ENCODE results near the gene SPIN1.

DNA sequence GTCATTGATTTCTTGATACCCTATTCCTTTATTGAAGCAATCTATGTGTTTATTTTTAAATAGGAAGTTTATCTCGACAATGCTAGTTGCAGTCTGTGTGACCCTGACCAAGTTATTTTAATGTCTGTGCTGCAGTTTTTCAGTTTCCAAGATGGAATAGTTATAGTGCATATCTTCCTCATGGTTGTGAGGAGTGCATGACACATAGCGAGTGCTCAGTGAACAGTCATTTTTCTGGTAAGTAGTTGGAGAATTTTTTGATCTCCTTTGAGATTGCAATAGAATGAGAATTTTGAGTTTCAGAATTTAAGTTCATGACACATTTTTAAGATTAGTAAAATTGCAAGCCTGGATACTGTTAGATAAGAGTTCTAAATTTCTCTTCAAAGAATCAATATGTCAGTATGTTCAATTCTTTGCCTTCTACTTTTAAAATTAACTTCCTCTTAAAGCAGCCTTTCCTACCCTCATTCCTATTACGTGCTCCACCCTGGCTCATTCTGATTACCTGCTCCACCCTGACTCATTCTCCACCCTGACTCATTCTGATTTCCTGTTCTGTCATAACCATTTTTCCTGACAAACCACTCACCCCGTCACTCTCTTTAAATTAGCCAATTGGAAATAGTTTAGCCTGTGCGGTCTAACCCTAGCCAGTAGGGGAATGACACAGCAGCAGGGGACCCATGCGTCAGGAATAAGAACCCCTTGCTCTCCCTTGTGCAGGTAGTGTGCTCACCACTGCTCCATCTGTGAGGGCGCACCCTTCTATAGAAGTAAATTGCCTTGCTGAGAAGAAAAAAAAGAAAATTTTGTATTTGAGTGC lies 30.7 kb downstream of the SPIN1 start:
- TF ChIP-seq EZH2 (IDR thresholded peaks at IDR 0.05; ENCODE audit: borderline replicate concordance, low read depth, low read length, severe bottlenecking) = no peak
- TF ChIP-seq, protein P1, sequence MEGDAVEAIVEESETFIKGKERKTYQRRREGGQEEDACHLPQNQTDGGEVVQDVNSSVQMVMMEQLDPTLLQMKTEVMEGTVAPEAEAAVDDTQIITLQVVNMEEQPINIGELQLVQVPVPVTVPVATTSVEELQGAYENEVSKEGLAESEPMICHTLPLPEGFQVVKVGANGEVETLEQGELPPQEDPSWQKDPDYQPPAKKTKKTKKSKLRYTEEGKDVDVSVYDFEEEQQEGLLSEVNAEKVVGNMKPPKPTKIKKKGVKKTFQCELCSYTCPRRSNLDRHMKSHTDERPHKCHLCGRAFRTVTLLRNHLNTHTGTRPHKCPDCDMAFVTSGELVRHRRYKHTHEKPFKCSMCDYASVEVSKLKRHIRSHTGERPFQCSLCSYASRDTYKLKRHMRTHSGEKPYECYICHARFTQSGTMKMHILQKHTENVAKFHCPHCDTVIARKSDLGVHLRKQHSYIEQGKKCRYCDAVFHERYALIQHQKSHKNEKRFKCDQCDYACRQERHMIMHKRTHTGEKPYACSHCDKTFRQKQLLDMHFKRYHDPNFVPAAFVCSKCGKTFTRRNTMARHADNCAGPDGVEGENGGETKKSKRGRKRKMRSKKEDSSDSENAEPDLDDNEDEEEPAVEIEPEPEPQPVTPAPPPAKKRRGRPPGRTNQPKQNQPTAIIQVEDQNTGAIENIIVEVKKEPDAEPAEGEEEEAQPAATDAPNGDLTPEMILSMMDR (IDR thresholded peaks at IDR 0.05; ENCODE audit: extremely low read depth in 1 of 2, insufficient read depth in 1 of 2, low read depth in 1 of 2, low read length in 2 of 2) = no peak
- TF ChIP-seq POLR2A (IDR thresholded peaks at IDR 0.05; ENCODE audit: low read depth, low read length) = no peak
- no peak for TF ChIP-seq POLR2AphosphoS5 (IDR thresholded peaks at IDR 0.05; ENCODE audit: insufficient read depth, low read depth, low read length)
- TF ChIP-seq, protein P2, sequence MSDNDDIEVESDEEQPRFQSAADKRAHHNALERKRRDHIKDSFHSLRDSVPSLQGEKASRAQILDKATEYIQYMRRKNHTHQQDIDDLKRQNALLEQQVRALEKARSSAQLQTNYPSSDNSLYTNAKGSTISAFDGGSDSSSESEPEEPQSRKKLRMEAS (IDR thresholded peaks at IDR 0.05; ENCODE audit: insufficient read depth, insufficient read length) = no peak
